Stimulated activated CD4-positive, alpha-beta T cell treated with anti-CD3 and anti-CD28 coated beads, Interleukin-15, amount 100 ng/mL, for 1 hour (primary cell): Measurements from ENCODE around the gene PML.

Experiments used
- DNase-seq, 2 donors: peaks; one replicate each; pipeline ENCODE4 v3.0.0-alpha.2; 2020; ENCODE audit warnings: low read depth in 1 of 2, low spot score in 1 of 2

Gene PML

GRCh38 chr15:74007820-74008371, 13.4 kb downstream of the PML start:
- no peak for DNase-seq

DNA sequence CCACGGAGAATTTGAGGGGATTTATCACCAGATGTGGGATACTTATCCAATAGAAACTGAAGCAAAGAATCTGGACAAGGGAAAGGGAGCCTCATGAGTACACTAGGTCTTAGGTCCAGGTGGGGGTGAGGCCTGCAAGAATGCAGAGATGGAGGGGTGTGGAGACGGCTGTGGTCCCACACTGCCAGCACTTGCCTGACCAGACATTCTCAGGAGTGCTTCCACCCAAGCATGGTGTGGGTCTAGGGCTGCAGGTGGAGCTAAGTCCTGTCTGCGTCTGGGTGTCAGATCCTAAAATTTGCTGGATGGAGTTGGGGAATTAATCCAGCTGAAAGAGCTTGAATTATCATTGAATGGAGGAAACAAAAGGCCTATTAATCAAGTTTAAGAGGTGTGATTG, 14.4 kb downstream of the PML start:
- DNase-seq: no peak

DNA sequence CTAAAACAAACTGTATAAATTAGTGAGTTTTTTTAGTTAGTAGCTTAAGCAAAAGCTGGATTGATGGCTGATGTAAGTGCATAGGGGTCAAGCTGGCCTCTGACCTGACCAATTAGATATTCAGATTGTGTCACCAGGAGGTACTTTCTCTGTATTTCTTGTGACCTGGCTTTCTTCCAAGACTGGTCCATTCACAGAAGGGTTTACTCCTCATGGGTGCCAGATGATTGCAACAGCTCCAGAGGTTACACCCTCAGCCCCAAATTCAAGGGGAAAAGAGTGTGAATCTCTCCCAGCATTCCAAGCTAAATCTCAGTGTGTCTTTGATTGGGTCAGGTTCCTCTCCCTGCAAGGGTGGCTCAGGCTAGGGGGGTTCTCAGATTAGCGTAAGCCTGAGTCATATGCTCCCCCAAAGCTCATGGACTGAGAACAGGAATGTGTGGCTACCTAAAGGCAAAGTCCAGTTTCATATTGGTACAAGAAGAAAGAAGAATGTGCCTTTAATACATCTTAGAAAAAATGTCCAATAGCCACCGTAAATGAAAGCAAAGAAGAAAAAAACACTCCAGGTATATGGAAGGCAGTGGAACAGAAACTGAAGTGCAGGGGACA, 16.5 kb downstream of the PML start:
- no peak for DNase-seq

- DNase-seq: no peak
These were observed 17.1 kb downstream of the PML start for GRCh38 chr15:74011610-74012009.

- no peak for DNase-seq
These were observed 18.9 kb downstream of the PML start for GRCh38 chr15:74013374-74013894.

GRCh38 chr15:74019734-74020133, 25.2 kb downstream of the PML start:
- no peak for DNase-seq

DNA sequence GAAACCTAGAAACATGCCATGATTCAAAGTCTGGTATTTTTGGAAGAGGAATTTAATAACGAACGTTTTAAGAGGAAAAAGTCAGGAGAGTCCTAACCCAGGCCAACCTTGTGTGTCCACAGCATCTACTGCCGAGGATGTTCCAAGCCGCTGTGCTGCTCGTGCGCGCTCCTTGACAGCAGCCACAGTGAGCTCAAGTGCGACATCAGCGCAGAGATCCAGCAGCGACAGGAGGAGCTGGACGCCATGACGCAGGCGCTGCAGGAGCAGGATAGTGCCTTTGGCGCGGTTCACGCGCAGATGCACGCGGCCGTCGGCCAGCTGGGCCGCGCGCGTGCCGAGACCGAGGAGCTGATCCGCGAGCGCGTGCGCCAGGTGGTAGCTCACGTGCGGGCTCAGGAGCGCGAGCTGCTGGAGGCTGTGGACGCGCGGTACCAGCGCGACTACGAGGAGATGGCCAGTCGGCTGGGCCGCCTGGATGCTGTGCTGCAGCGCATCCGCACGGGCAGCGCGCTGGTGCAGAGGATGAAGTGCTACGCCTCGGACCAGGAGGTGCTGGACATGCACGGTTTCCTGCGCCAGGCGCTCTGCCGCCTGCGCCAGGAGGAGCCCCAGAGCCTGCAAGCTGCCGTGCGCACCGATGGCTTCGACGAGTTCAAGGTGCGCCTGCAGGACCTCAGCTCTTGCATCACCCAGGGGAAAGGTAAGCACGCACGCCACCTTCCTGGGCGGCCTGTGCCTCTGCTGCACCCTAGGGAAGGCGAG, 28.4 kb downstream of the PML start:
- no peak for DNase-seq

DNA sequence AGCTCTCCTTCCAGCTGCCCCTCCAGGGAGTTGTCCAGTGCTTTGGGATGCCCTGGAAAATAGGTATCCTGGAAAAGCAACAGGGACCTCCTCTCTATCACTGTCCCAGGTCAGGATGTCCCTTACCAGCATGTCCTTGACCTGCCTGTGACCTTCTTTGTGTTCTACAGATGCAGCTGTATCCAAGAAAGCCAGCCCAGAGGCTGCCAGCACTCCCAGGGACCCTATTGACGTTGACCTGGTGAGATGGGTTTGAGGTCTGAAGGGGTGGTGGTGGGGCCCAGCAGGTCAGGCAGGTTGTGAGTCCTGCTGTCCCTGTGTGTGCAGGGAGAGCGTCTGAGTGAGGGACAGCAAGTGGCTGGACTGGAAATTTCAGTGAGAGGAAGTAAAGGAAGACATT, 30.2 kb downstream of the PML start:
- no peak for DNase-seq

DNA sequence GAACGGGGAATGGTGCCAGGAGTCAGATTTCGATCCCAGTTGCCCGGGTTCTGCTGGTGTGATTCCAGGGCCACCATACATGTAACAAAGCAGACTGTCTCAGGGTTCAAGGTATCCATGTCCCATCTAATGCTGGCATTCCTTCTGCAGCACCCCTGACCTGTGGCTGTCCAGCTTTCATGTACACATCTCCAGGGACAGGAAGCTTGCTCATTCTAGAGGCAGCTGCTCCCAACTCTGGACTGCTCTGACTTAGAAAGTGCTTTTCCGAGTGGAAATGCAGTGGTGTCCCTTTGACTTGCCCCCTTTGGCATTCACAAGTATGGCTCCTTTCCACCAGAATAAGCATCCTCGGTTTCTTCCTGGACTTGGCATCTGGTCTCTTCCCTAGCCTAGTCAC, 30.9 kb downstream of the PML start:
- DNase-seq: no peak

- DNase-seq: no peak
These were observed 33.2 kb downstream of the PML start for GRCh38 chr15:74027688-74028087.

GRCh38 chr15:74028646-74029045, 34.1 kb downstream of the PML start:
- no peak for DNase-seq

GRCh38 chr15:74032046-74032445, 37.5 kb downstream of the PML start:
- no peak for DNase-seq

DNA sequence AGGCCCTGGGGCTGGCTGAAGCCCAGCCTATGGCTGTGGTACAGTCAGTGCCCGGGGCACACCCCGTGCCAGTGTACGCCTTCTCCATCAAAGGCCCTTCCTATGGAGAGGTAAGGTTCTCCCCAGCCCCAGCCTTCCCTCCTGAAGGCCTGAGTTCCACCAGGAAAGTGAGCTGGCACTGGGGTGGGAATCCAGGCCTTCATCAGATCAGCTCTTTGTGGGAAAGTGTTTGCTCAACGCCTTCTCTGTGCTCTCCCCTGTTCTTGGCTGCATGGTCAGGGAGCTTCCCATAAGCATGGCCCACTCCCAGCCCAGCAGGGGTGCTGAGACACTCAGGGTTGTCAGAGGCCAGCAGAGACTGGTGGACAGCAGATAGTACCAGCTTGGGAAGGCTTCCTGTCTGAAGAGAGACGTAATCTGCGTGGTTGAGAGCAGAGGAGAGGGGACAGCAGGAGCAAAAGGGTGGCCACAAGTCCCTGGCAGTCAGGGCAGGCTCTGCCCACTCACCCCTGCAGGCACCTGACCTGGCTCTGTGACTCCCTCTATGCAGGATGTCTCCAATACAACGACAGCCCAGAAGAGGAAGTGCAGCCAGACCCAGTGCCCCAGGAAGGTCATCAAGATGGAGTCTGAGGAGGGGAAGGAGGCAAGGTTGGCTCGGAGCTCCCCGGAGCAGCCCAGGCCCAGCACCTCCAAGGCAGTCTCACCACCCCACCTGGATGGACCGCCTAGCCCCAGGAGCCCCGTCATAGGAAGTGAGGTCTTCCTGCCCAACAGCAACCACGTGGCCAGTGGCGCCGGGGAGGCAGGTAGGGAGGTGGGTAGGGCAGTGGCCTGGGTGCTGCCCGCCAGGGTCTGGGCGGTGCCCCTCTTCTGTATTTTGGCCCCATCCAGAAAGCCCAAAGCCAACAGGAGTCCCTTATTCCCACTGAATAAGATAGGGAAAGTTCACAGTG, 38.4 kb downstream of the PML start:
- no peak for DNase-seq

DNA sequence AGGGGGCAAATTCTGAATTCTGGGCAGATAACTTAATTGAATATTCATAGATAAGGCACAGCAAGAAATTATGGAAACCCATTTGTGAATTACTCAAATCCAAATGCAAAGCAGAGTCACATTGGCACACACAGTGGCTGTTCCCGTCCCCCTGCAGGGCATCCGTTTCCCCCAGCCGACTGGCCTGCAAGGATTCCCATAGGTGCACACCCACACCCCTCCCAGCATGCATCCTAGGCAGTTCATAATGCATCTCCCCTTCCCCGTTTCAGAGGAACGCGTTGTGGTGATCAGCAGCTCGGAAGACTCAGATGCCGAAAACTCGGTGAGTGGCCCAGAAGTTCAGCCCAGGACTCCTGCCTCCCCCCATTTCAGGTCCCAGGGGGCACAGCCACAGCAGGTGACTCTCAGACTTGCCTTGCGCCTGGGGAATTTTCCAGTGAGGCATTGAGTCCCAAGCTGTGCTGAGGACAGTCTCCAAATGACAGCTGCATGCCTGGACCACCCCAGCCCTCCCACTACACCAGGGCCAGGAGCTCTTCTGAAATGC, 39.8 kb downstream of the PML start:
- DNase-seq: no peak

DNA sequence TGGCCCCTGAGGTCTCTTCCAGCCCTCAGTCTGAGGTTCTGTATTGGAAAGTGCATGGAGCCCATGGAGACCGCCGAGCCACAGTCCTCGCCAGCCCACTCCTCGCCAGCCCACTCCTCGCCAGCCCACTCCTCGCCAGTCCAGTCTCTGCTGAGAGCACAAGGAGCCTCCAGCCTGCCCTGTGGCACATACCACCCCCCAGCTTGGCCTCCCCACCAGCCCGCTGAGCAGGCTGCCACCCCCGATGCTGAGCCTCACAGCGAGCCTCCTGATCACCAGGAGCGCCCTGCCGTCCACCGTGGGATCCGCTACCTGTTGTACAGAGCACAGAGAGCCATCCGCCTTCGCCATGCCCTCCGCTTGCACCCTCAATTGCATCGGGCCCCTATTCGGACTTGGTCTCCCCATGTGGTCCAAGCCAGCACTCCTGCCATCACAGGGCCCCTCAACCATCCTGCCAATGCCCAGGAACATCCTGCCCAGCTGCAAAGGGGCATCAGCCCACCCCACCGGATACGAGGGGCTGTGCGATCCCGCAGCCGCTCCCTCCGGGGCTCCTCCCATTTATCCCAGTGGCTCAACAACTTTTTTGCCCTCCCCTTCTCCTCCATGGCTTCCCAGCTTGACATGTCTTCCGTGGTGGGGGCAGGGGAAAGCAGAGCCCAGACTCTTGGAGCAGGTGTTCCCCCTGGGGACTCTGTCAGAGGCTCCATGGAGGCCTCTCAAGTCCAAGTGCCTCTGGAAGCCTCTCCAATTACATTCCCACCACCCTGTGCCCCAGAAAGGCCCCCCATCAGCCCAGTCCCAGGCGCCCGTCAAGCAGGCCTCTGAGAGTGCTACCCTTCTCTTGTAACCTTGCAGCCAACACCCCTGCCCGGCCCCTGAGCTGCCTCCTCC, 40.9 kb downstream of the PML start:
- no peak for DNase-seq

DNA sequence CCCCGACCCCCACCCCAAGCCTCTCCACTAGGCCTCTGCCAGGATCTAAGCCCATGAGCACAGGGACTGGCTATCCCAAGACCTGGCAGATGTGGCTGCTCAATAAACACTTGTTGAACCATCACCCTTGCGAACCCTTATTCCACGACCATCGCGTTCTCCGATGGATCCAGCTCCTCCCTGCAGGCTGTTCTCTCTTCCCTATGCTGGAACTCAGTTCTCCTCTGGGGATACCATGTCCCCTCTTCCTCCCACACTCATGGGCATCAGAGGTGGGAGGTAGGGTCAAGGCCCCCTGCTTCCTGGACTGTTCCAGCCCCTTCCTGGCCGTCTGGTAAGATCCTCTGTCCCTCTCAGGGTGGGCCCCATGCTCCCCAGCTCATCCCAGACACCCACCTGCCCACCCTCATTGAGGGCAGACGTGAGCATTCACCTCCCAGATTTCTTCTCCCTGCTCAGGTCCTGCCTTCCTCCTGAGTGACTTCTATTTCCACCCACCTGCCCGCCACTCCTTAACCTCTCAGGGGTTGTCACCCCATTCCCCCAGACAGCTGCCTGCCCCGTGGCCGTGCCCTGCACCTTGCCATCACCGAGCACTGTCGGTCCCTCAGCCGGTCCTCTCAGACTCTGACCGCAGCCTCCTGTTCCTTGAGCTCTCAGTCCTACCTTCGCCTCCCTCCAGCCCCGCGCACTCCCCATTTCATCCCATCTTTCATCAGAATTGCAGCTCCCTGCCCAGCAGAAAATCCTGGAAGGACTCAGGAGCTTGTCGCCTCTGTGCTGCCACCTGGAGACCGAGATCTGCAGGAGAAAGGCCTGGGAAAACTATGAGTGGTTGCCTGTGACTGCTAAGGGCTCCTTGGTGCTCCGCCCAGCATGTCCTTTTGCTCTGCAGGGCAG, 42.0 kb downstream of the PML start:
- no peak for DNase-seq

DNA sequence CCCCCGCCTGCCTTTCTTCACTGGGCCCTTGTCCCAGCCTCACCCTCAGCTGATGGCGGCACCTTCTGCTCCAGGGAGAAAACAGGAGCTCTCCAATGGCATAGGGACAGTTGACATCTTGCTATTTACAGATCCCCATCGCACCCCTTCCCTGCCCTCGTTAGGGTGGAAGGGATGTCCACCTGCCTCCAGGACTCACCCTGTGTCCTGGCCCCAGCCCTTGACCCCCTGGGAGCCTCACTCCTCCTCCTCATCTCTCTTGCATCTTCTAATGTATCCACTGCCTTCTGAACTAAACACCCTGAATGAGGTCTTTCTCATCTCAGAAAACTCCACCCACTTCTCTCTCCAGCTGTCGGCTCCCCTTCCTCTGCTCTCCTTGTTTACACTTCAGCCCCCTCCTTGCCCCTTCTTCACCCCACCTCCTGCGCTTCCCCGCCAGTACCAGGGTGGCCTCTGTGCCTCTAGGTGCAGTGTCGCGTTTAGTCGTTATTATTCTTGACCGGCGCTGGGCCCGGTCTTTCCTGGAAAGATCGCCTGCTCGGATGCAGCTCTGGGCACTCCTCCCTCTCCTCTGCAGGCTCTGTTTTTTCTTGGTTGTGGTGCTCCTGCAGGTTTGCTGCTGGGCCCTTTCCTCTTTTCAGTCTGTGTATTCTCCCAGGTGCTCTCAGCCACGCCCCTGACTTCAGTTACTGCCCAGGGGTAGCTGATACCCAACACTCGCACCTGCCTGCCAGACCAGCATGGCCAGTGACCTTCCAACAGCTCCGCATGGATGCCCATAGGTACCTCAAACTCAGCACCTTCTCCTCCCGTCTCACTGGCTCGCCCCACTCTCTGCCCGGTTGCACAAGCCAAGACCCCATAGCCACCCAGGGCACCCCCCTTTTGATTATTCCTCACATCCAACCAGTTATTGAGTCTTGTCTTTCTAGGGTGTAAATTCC, 42.9 kb downstream of the PML start:
- no peak for DNase-seq
